ENCODE results near the gene GLIS1.

GRCh38 chr1:53598966-53599365 is 140.0 kb downstream of the GLIS1 start:
- TF ChIP-seq, protein P1, sequence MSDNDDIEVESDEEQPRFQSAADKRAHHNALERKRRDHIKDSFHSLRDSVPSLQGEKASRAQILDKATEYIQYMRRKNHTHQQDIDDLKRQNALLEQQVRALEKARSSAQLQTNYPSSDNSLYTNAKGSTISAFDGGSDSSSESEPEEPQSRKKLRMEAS (CRISPR knock-in tag; IDR thresholded peaks at IDR 0.05) = no peak
- no peak for TF ChIP-seq CTCF (IDR thresholded peaks at IDR 0.05)
- TF ChIP-seq E2F5 (CRISPR knock-in tag; IDR thresholded peaks at IDR 0.05) = no peak
- TF ChIP-seq, protein P2, sequence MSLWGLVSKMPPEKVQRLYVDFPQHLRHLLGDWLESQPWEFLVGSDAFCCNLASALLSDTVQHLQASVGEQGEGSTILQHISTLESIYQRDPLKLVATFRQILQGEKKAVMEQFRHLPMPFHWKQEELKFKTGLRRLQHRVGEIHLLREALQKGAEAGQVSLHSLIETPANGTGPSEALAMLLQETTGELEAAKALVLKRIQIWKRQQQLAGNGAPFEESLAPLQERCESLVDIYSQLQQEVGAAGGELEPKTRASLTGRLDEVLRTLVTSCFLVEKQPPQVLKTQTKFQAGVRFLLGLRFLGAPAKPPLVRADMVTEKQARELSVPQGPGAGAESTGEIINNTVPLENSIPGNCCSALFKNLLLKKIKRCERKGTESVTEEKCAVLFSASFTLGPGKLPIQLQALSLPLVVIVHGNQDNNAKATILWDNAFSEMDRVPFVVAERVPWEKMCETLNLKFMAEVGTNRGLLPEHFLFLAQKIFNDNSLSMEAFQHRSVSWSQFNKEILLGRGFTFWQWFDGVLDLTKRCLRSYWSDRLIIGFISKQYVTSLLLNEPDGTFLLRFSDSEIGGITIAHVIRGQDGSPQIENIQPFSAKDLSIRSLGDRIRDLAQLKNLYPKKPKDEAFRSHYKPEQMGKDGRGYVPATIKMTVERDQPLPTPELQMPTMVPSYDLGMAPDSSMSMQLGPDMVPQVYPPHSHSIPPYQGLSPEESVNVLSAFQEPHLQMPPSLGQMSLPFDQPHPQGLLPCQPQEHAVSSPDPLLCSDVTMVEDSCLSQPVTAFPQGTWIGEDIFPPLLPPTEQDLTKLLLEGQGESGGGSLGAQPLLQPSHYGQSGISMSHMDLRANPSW (CRISPR knock-in tag; conservative IDR thresholded peaks at IDR 0.05; ENCODE audit: low read depth) = no peak
